GM21390 (cell line): ENCODE data around the gene FBP2.

Experiments
- ATAC-seq: cut with Tn5 transposase; IDR thresholded peaks from one replicate; pipeline ENCODE4 v1.9.1; 2021; ENCODE audit not compliant: unreplicated experiment

The FBP2 gene

GRCh38 chr9:94593459-94594345 lies at the start of gene FBP2:
TSS of gene FBP2 (minus strand) at chr9:94593824. CDS start at chr9:94593726, 98 bp downstream.
- no peak for ATAC-seq

- ATAC-seq = no peak
Measured at GRCh38 chr9:94643176-94643575, 49.6 kb upstream of the FBP2 start.

DNA sequence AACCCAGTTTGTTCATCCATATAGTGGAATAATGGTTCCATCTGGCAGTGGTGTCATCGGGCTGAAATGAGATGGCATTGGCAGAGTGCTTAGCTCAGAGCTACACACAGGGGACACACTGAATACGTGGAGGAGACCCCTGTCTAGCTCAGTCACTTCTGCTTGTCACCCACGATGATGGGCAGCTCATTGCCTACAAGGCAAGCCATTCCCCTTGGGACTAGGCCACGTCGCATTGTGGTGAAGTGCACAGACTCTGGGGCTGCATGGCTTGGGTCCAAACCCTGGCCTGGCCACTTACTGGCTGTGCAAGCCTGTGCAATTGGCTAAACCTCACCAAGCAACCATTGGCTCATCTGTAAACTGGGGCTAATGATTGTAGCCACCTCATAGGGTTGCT lies 48.9 kb upstream of the FBP2 start:
- no peak for ATAC-seq

- no peak for ATAC-seq
Measured at GRCh38 chr9:94639999-94640376, 46.4 kb upstream of the FBP2 start.

- ATAC-seq = no peak
Measured at GRCh38 chr9:94639061-94639998, 45.7 kb upstream of the FBP2 start, which contains the start of gene FBP1. TSS of gene FBP1 (minus strand) at chr9:94639518. CDS start at chr9:94639310, 208 bp downstream.

DNA sequence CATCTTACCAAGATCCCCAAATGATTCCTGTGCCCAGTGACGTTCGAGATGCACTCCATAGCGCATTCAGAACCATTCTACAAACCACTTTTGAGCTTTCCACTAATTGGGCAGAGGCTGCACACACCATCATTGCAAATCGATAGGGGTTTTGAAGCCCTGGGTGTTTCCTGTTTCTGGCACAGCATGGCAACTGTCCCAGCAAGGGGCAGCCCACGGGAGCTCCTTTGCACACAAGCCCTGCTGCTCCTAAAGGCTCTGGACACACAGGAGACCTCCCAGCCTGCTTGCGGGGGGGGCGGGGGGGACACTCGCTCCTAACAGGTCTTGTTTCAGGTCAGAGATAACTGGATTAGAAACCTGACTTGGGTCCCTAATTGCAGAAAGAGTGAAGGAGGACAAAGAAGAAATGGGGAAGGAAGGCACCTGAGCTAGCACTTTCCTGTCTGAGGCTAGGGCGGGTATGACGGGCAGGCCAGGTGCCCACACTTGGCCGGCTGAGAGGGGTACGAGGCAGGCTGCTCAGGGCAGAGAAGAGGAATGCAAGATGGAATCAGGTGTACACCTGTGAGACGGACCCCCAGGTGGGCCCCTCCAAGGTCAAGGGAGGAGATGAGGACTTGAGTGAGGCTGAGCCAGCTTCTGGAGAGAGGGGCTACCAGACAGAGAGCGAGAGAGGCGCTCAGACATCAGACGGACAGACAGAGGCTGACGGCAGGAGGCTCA lies 44.9 kb upstream of the FBP2 start:
- ATAC-seq = no peak

DNA sequence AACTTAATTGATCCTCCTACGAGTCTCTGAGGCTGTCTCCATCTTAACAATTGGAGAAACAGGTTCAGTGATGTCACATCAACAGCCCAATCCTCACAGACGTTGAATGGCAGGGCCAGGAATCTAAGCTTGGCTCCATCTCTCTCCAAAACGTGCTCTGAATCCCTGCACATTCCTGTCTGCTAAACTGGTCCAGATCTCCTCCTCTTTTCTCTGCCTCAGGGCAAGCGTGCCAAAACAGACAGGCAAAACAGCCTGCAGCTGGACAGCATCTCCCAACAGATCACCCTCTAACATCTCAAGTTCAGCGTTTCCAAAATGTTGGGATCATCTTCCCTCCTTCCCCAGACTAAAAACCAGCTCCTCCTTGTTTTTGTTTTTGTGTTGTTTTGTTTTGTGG lies 39.1 kb upstream of the FBP2 start:
- no peak for ATAC-seq

DNA sequence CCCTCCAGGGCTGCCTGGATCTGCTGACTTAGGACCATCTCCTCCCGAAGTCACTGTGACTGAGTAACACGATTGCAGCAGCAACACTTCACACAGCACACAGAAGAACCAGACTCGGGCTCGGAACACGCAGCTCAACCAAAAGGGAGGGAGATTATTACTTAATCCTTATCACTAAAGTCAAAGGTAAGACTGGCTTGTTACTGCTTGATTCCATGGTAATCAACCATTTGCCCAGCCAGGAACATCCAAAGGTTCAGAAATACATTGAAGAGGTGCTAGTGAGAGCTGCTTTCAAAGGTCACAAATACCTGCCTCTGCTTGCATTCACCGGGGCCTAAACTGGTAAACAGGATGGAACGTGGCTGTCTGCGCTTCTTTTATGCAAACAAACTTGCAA lies 38.0 kb upstream of the FBP2 start:
- ATAC-seq = no peak

DNA sequence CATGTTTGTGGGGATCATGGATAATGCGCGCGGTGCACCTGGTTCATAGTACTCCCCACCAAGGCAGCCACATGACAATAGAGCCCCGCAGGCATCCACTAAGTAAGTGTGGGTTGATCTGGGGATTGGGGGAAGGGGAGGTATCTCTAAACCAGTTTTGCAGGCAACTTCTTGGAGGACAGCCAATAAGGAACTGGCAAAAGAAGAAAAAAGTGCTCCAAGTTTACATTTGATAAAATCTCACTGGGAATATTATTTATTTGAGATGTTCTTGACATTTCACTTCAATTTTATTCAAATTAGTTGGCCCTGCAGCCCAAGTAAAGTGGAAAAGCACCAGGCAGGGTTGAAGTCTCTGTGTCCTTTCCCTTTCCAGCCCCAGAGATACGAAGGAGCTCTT lies 37.2 kb upstream of the FBP2 start:
- ATAC-seq = no peak

DNA sequence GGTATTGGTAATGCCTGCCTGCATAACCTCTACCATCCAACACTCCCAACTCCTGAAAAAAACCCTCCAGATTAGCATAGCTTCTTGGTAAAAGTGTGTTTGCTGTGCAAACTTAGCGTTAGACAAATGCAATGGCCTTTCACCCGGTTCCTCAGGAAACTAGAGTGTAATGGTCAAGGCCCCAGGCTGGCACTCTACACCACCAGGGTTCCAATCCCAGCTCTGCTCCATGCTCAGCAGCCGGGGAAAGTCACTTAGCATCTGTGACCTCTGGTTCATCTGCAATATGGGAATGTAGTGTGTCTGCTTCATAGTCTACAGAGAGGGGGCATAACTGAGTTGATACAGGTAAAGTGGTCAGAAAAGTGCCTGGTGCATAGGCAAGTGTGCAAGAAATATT lies 36.7 kb upstream of the FBP2 start:
- no peak for ATAC-seq

- no peak for ATAC-seq
Measured at GRCh38 chr9:94627287-94627686, 33.7 kb upstream of the FBP2 start.

DNA sequence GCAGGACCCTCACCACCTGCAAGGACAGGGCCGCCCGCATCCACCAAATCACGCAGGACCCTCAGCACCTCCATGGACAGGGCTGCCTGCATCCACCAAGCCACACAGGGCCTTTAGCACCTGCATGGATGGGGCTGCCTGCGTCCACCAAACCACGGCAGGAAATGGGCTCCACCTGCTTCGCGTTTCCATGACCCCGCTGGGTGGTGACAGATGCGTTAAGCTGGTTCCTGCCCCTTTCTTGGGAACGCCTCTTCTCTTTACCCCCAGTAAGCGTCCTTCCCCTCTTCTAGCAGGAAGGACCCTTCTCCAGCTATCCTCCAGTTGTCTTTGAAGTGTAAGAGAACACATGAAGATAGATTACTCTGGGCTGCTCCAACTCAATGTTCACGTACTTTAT lies 32.2 kb upstream of the FBP2 start:
- ATAC-seq = no peak

GRCh38 chr9:94624629-94625028 lies 31.0 kb upstream of the FBP2 start:
- ATAC-seq = no peak

- ATAC-seq = no peak
Measured at GRCh38 chr9:94623253-94623652, 29.6 kb upstream of the FBP2 start.

DNA sequence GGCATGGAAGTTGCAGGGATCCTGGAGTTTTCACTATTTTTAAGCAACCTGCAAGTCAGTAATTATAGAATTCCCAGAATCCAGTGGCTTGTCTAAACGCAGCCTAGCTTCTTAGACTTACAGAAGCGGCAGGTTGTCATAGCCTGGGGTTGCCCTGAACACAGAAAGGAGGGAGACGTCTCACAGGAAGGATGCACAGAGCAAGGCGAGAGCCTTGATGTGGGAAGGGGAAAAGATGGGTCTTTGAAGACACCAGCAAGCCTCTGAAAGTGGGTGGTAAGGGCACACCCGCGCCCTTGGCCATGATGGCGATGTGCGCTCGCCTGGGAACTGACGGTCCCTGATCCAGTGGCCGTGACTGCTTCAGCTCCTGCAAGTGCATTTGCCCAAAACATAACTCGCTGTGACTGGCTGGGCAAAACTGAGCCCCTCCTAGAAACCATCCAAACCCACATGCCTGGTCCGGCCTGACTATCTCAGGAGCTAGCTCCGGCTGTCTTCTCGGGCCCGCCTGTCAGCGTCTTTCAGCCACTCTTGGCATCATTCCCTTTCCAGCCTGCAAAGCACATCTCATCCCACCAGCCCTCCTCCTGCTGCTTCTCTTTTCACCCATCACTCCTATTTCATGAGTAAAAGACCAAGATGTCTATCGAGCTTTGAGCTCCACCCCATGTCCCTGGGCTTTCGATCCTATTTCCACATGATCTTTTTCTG lies 28.6 kb upstream of the FBP2 start:
- no peak for ATAC-seq

DNA sequence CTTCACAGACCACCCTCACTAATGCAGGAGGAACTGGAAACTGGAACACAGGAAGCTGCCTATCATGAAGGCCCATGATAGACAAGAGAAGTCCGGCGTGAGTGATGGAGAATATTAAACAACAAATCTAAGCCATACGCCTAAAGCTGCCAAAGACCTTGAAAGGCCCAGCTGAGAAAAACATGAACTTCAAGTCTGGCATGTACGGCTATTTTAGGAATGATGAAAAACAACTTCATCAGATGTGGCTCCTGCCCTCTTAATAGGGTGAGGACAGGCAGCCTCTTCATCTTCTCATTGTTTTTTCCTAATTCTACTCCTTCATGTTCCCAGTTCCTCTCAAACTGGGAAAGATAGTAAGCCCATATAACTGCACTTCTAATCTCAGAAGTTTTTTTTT lies 25.4 kb upstream of the FBP2 start:
- no peak for ATAC-seq

GRCh38 chr9:94613003-94613402 lies 19.4 kb upstream of the FBP2 start:
- no peak for ATAC-seq

- no peak for ATAC-seq
Measured at GRCh38 chr9:94612071-94612470, 18.4 kb upstream of the FBP2 start.

GRCh38 chr9:94611638-94612068 lies 18.0 kb upstream of the FBP2 start:
- no peak for ATAC-seq

GRCh38 chr9:94610181-94610606 lies 16.6 kb upstream of the FBP2 start:
- ATAC-seq = no peak

- ATAC-seq = no peak
Measured at GRCh38 chr9:94607423-94607691, 13.7 kb upstream of the FBP2 start.
